Hindlimb muscle (tissue), 1 donor: ENCODE data around the gene HSD11B1L. TPM values are rescaled to one million over a fixed set of nuclear protein-coding genes. Genes with fewer than 3 reads are reported as not detected.
"Not testable (repeated sequence)": the region's sequence is repeated elsewhere in the genome, so short reads cannot be mapped to it uniquely, and the experiment has no call there.

ENCODE experiments used
- DNase-seq: peaks from one replicate; pipeline ENCODE4 v3.0.0-alpha.2; 2013
- polyA plus RNA-seq: library from polyadenylated mRNA; unstranded; fragments of 120-200 nt; gene quantifications from one replicate; pipeline ENCODE4 v1.2.1, GENCODE V29; 2013; ENCODE audit not compliant: insufficient read length

HSD11B1L gene
- polyA plus RNA-seq, 1 donor = 6.3 TPM

GRCh38 chr19:5687360-5688198 lies 6.8 kb downstream of the HSD11B1L start:
- DNase-seq = no peak

GRCh38 chr19:5688262-5688881 lies 7.5 kb downstream of the HSD11B1L start:
- DNase-seq = not testable (repeated sequence)

- DNase-seq = peak; percentile 98
These were observed 9.5 kb downstream of the HSD11B1L start, which contains the start of gene RPL36 for GRCh38 chr19:5690125-5690954. RPL36 (plus strand) TSS chr19:5690295; CDS start chr19:5690508, 213 bp downstream.

GRCh38 chr19:5690955-5691821 lies 10.4 kb downstream of the HSD11B1L start:
- peak; percentile 79 for DNase-seq

- no peak for DNase-seq
These were observed 11.2 kb downstream of the HSD11B1L start for GRCh38 chr19:5691822-5692722.

GRCh38 chr19:5692723-5693194 lies 11.9 kb downstream of the HSD11B1L start:
- no peak for DNase-seq

- DNase-seq = no peak
These were observed 12.7 kb downstream of the HSD11B1L start for GRCh38 chr19:5693195-5694166.

GRCh38 chr19:5694167-5694955 lies 13.5 kb downstream of the HSD11B1L start:
- no peak for DNase-seq

- no peak for DNase-seq
These were observed 14.3 kb downstream of the HSD11B1L start for GRCh38 chr19:5694956-5695648.

- DNase-seq = no peak
These were observed 14.9 kb downstream of the HSD11B1L start for GRCh38 chr19:5695649-5696195.

GRCh38 chr19:5696196-5697021 lies 15.6 kb downstream of the HSD11B1L start:
- DNase-seq = no peak

- DNase-seq = no peak
These were observed 16.4 kb downstream of the HSD11B1L start for GRCh38 chr19:5697022-5697889.

GRCh38 chr19:5697890-5698634 lies 17.2 kb downstream of the HSD11B1L start:
- no peak for DNase-seq

GRCh38 chr19:5698635-5699422 lies 18.0 kb downstream of the HSD11B1L start:
- no peak for DNase-seq
